Progenitor cell of endocrine pancreas (in vitro differentiated cells): ENCODE measurements around the gene CPSF7. TPM values are rescaled to one million over a fixed set of nuclear protein-coding genes. Genes with fewer than 3 reads are reported as not detected.
"Not testable (repeated sequence)": the region's sequence is repeated elsewhere in the genome, so short reads cannot be mapped to it uniquely, and the experiment has no call there.

ENCODE experiments used
- DNase-seq: peaks from one replicate; pipeline ENCODE4 v3.0.0; 2021; ENCODE audit warnings: low spot score; ENCODE audit not compliant: unreplicated experiment
- H3K27ac Mint-ChIP-seq: 2 replicates; pipeline ENCODE4 v1.8.0; 2021; ENCODE audit warnings: mild to moderate bottlenecking, moderate library complexity, mixed read lengths
- H3K27me3 Mint-ChIP-seq: 2 replicates; pipeline ENCODE4 v1.8.0; 2021; ENCODE audit warnings: mixed read lengths
- H3K36me3 Mint-ChIP-seq: 2 replicates; pipeline ENCODE4 v1.8.0; 2022; ENCODE audit warnings: mixed read lengths; ENCODE audit not compliant: insufficient read depth
- H3K4me1 Mint-ChIP-seq: 2 replicates; pipeline ENCODE4 v1.8.0; 2021; ENCODE audit warnings: low read depth, mixed read lengths
- H3K4me3 Mint-ChIP-seq: 2 replicates; pipeline ENCODE4 v1.8.0; 2021; ENCODE audit warnings: low read depth, mild to moderate bottlenecking, moderate library complexity, mixed read lengths
- H3K9me3 Mint-ChIP-seq: 2 replicates; pipeline ENCODE4 v1.8.0; 2021; ENCODE audit warnings: low read depth, mixed read lengths
- CTCF ChIP-seq: fragments of 200-600 bp; sonication (generic); IDR thresholded peaks from one replicate; pipeline ENCODE4 v1.5.0; 2021; ENCODE audit warnings: antibody characterized with exemption, mild to moderate bottlenecking; ENCODE audit not compliant: unreplicated experiment
- total RNA-seq: library from RNA; stranded (reverse); gene quantifications from 2 replicates; pipeline ENCODE4 v1.2.1, GENCODE V29; 2021

The CPSF7 gene
- total RNA-seq, 1 donor from 2014 or later, result 134 TPM

GRCh38 chr11:61442616-61443015, 12.8 kb upstream of the CPSF7 start:
- TF ChIP-seq CTCF, result no peak
- H3K27ac Mint-ChIP-seq, result no peak overlapping the region

DNA sequence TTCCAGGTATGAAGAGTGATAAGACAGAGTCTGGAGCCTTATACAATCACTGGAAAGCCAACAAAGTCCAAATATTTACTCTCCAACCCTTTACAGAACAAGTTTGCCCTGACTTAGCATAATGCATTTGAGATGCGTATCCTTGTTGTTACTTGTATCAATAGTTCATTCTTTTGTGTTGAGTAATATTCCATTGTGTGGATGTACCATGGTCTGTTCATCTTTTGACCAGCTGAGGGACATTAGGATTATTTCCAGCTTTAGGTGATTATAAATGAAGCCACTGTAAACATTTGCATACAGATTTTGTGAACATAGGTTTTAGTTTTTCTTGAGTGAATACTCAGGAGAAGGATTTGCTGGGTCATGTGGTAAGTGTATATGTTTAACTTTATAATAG, 9.8 kb upstream of the CPSF7 start:
- peaks cover 18% of the 10 kb centered on the region for H3K4me1 Mint-ChIP-seq
- no peaks in the 10 kb centered on the region for H3K9me3 Mint-ChIP-seq
- H3K27ac Mint-ChIP-seq, result no peak overlapping the region
- DNase-seq, result no peak
- peaks cover 39% of the 10 kb centered on the region for H3K36me3 Mint-ChIP-seq
- H3K4me3 Mint-ChIP-seq, result no peak overlapping the region
- H3K27me3 Mint-ChIP-seq, result no peaks in the 10 kb centered on the region
- no peak for TF ChIP-seq CTCF

More at GRCh38 chr11:61442616-61443015, 12.8 kb upstream of the CPSF7 start:
- Mint-ChIP-seq H3K27me3 (no peaks in the 10 kb centered on the region), H3K4me1 (peaks cover 4% of the 10 kb centered on the region), H3K36me3 (peaks cover 35% of the 10 kb centered on the region), H3K4me3 (no peak overlapping the region), H3K9me3 (no peaks in the 10 kb centered on the region)
- DNase-seq, result no peak

GRCh38 chr11:61437496-61437895, 7.7 kb upstream of the CPSF7 start:
- Mint-ChIP-seq H3K4me3 (no peak overlapping the region), H3K36me3 (peaks cover 36% of the 10 kb centered on the region), H3K4me1 (peaks cover 19% of the 10 kb centered on the region), H3K27me3 (no peaks in the 10 kb centered on the region), H3K9me3 (no peaks in the 10 kb centered on the region), H3K27ac (peak overlapping the region; percentile 69)
- TF ChIP-seq CTCF, result no peak
- DNase-seq, result no peak

GRCh38 chr11:61430839-61431238, 1.1 kb upstream of the CPSF7 start:
- peak overlapping the region; percentile 100 for H3K27ac Mint-ChIP-seq
- peak overlapping the region; percentile 99 for H3K4me3 Mint-ChIP-seq
- not testable (repeated sequence) for H3K9me3 Mint-ChIP-seq, DNase-seq, H3K27me3 Mint-ChIP-seq
- H3K4me1 Mint-ChIP-seq, result peaks cover 23% of the 10 kb centered on the region
- H3K36me3 Mint-ChIP-seq, result peaks cover 19% of the 10 kb centered on the region

DNA sequence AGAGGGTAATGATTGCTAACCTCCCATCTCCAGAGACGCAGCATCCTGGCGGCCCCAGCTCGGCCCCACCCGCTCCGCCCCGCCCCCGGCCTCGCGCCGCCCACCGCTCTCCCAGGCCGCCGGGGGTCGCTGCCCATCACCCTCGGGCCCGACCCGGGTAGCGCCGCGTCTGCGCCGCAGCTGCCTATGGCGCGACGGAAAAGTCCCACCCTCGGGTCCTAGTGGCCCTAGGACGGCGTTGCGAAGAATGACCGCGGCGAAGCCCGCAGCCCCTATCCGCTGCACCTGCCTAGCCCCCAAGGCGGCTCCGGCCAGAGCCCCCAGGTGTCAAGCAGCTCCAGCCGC, 457 bp downstream of the CPSF7 start:
- peak; percentile 55 for TF ChIP-seq CTCF
- H3K9me3 Mint-ChIP-seq, result no peaks in the 10 kb centered on the region
- peaks cover 28% of the 10 kb centered on the region for H3K36me3 Mint-ChIP-seq
- peaks cover 20% of the 10 kb centered on the region for H3K4me1 Mint-ChIP-seq
- no peaks in the 10 kb centered on the region for H3K27me3 Mint-ChIP-seq
- H3K4me3 Mint-ChIP-seq, result peak overlapping the region; percentile 99
- peak overlapping the region; percentile 100 for H3K27ac Mint-ChIP-seq
- peak; percentile 73 for DNase-seq

- H3K27ac Mint-ChIP-seq, result no peak overlapping the region
- H3K4me1 Mint-ChIP-seq, result peaks cover 9% of the 10 kb centered on the region
- H3K36me3 Mint-ChIP-seq, result peaks cover 36% of the 10 kb centered on the region
- DNase-seq, result no peak
- H3K27me3 Mint-ChIP-seq, result no peaks in the 10 kb centered on the region
- H3K4me3 Mint-ChIP-seq, result no peak overlapping the region
- H3K9me3 Mint-ChIP-seq, result no peaks in the 10 kb centered on the region
- TF ChIP-seq CTCF, result no peak
These were observed 4.2 kb downstream of the CPSF7 start for GRCh38 chr11:61425367-61426131.
